NOMO-1 treated with dmso at 0.1 percent for 144 hours (cell line): ENCODE measurements around the gene LDLRAP1.

ENCODE experiments used
- DNase-seq: peaks from one replicate; lab custom pipeline; 2025; ENCODE audit not compliant: unreplicated experiment; lab: John Stamatoyannopoulos, UW

Gene LDLRAP1

GRCh38 chr1:25523542-25523941 is 19.9 kb upstream of the LDLRAP1 start:
- no peak for DNase-seq

GRCh38 chr1:25524568-25525360 is 18.6 kb upstream of the LDLRAP1 start:
- DNase-seq: no peak

GRCh38 chr1:25525361-25525688 is 18.1 kb upstream of the LDLRAP1 start:
- no peak for DNase-seq

- no peak for DNase-seq
Measured at GRCh38 chr1:25526753-25527152, 16.7 kb upstream of the LDLRAP1 start.

- DNase-seq: no peak
Measured at GRCh38 chr1:25527226-25527846, 16.1 kb upstream of the LDLRAP1 start.

- no peak for DNase-seq
Measured at GRCh38 chr1:25527946-25528595, 15.3 kb upstream of the LDLRAP1 start.

- DNase-seq: no peak
Measured at GRCh38 chr1:25528881-25529517, 14.4 kb upstream of the LDLRAP1 start.

GRCh38 chr1:25529518-25530185 is 13.8 kb upstream of the LDLRAP1 start:
- no peak for DNase-seq

- DNase-seq: no peak
Measured at GRCh38 chr1:25530186-25531081, 13.0 kb upstream of the LDLRAP1 start.

GRCh38 chr1:25531082-25531461 is 12.3 kb upstream of the LDLRAP1 start:
- DNase-seq: no peak

- DNase-seq: no peak
Measured at GRCh38 chr1:25532970-25533369, 10.4 kb upstream of the LDLRAP1 start.

GRCh38 chr1:25533775-25534409 is 9.5 kb upstream of the LDLRAP1 start:
- DNase-seq: no peak

- DNase-seq: no peak
Measured at GRCh38 chr1:25534410-25534788, 9.0 kb upstream of the LDLRAP1 start.

- DNase-seq: no peak
Measured at GRCh38 chr1:25536124-25536523, 7.3 kb upstream of the LDLRAP1 start.

GRCh38 chr1:25537153-25537831 is 6.1 kb upstream of the LDLRAP1 start:
- DNase-seq: no peak

GRCh38 chr1:25538191-25538767 is 5.1 kb upstream of the LDLRAP1 start:
- DNase-seq: no peak

- DNase-seq: no peak
Measured at GRCh38 chr1:25540750-25541342, 2.6 kb upstream of the LDLRAP1 start.

GRCh38 chr1:25541425-25541824 is 2.0 kb upstream of the LDLRAP1 start:
- no peak for DNase-seq
